ENCODE data around the gene HINT2. TPM values are rescaled to one million over a fixed set of nuclear protein-coding genes. Genes with fewer than 3 reads are reported as not detected.

Gene HINT2
- total RNA-seq, 2 donors from 2014 or later: 69.2 to 80.9 TPM

DNA sequence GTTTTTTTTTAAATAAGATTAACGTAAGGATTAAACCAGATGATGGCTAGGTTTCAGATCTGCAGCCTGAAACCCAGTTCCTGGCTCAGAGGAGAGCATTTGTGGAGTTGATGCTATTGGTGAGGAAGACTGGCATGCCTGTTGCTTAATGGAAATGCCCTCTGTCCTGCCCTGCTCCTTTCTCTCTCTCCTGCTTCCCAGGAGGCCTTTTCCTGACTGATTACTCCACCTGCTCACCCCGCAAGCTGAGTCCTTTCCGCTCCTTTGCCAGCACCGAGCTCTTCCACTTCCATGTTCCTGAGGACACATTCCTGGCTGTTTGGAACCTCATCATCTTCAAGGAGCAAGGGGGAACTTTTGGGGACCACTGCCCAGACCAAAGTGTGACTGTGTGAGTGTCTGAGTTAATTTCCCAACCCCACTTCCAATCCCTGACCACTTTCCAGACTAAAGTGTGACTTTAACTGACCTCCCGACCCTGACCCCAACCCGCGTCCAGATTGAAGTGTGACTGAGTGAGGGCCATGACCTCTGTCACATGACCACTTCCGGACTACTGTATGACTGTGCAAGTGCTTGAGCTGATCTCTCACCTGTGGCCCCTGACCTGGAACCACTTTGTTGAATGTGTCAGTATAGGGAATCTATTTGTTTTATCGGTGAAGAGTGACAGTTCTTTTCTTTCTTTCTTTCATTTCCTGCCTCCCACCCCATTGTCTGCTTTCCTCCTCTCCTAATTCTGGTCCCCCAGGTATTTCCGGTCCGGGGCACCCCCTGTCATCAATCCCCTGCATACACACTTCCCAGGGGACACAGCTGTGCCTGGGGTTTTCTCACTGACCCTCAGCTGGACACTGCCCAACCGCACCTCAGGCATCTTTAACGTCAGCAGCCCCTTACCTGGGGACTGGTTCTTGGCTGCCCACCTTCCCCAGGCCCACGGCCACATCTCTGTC, 19.7 kb upstream of the HINT2 start:
- Mint-ChIP-seq H3K4me1 (ENCODE audit: low read depth) (peaks cover 24% of the 10 kb centered on the region), H3K9me3 (no peaks in the 10 kb centered on the region), H3K27ac (no peak overlapping the region), H3K27me3 (ENCODE audit: low read depth) (no peaks in the 10 kb centered on the region), H3K36me3 (ENCODE audit: insufficient read depth in 2 of 2) (no peaks in the 10 kb centered on the region), H3K4me3 (no peak overlapping the region)
- ATAC-seq (replicated peaks in 1 of 2) (no peak), DNase-seq (no peak)

GRCh38 chr9:35832814-35833213, 18.0 kb upstream of the HINT2 start:
- Mint-ChIP-seq H3K36me3 (ENCODE audit: insufficient read depth in 2 of 2) (no peaks in the 10 kb centered on the region), H3K9me3 (no peaks in the 10 kb centered on the region), H3K27ac (no peak overlapping the region), H3K4me1 (ENCODE audit: low read depth) (peaks cover 35% of the 10 kb centered on the region), H3K4me3 (no peak overlapping the region), H3K27me3 (ENCODE audit: low read depth) (peaks cover under 1% of the 10 kb centered on the region)
- ATAC-seq (replicated peaks in 1 of 2) (no peak), DNase-seq (no peak)

DNA sequence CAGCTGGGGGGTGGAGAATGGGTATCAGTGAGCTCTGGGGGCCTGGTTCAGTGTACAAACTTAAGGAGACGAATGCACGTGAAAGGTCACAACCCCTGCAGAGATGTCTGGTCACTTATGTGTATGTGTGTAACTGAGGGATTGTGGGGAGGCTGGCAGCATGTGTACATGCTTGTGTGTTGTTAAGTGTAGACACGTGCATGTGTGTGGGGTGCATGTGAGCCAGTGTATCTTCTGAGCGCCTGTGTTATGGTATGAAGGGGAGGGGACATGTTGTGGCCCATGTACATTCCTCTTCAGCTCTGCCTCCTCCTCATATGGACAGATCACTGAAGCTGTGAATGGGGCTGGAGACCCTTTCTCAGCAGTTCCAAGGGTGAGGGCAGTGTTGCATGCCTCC, 16.2 kb upstream of the HINT2 start:
- H3K27ac Mint-ChIP-seq: no peak overlapping the region
- no peak overlapping the region for H3K4me3 Mint-ChIP-seq
- no peaks in the 10 kb centered on the region for H3K36me3 Mint-ChIP-seq (ENCODE audit: insufficient read depth in 2 of 2)
- DNase-seq (no peak), ATAC-seq (replicated peaks in 1 of 2) (no peak)
- H3K4me1 Mint-ChIP-seq (ENCODE audit: low read depth): peaks cover 40% of the 10 kb centered on the region
- H3K27me3 Mint-ChIP-seq (ENCODE audit: low read depth): peaks cover 10% of the 10 kb centered on the region
- no peaks in the 10 kb centered on the region for H3K9me3 Mint-ChIP-seq

DNA sequence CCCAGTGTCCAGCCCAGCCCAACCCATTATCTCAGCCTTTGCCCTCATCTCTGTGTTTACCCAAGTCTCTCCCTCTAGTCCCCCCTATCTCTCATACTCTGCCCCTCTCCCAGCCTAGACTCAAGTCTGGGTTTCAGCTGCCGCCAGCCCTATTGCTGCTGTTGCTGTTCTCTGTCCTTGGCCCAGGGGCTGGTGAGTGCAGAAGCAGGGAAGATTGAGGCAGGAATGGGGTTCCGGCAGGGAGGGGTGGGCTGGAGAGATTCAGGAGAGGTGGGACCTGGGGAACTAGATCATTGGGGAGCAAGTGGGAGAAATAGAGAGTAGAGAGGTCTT, 14.9 kb upstream of the HINT2 start:
- Mint-ChIP-seq H3K9me3 (no peaks in the 10 kb centered on the region), H3K27me3 (ENCODE audit: low read depth) (peaks cover 10% of the 10 kb centered on the region), H3K36me3 (ENCODE audit: insufficient read depth in 2 of 2) (no peaks in the 10 kb centered on the region), H3K4me3 (peak overlapping the region; percentile 74 to 89), H3K27ac (no peak overlapping the region), H3K4me1 (ENCODE audit: low read depth) (peaks cover 47% of the 10 kb centered on the region)
- DNase-seq: no peak
- no peak for ATAC-seq (replicated peaks in 1 of 2)

GRCh38 chr9:35829084-35829763, 14.4 kb upstream of the HINT2 start, which contains the start of gene TMEM8B:
Gene TMEM8B, plus strand, starts transcription at chr9:35829228. Its CDS starts 220 bp downstream, at chr9:35829448.
- H3K4me1 Mint-ChIP-seq (ENCODE audit: low read depth): peaks cover 43% of the 10 kb centered on the region
- no peaks in the 10 kb centered on the region for H3K9me3 Mint-ChIP-seq
- peak within 1 kb of the TSS; percentile 45 for H3K27ac Mint-ChIP-seq
- DNase-seq: peak; percentile 93 to 94
- H3K27me3 Mint-ChIP-seq (ENCODE audit: low read depth): peaks cover 10% of the 10 kb centered on the region
- peak; percentile 93 for ATAC-seq (replicated peaks in 1 of 2)
- H3K36me3 Mint-ChIP-seq (ENCODE audit: insufficient read depth in 2 of 2): no peaks in the 10 kb centered on the region
- peak within 1 kb of the TSS; percentile 92 to 99 for H3K4me3 Mint-ChIP-seq

GRCh38 chr9:35828716-35829083, 13.9 kb upstream of the HINT2 start, which contains the start of gene FAM221B:
Gene FAM221B, minus strand, starts transcription at chr9:35828732. Its CDS starts 2,571 bp downstream, at chr9:35826161.
- ATAC-seq (replicated peaks in 1 of 2): peak in 1 of 2 donors; percentile 17
- no peaks in the 10 kb centered on the region for H3K36me3 Mint-ChIP-seq (ENCODE audit: insufficient read depth in 2 of 2)
- no peaks in the 10 kb centered on the region for H3K9me3 Mint-ChIP-seq

GRCh38 chr9:35827486-35827885, 12.6 kb upstream of the HINT2 start:
- DNase-seq: no peak
- peaks cover 43% of the 10 kb centered on the region for H3K4me1 Mint-ChIP-seq (ENCODE audit: low read depth)
- H3K27ac Mint-ChIP-seq: no peak overlapping the region
- peaks cover 10% of the 10 kb centered on the region for H3K27me3 Mint-ChIP-seq (ENCODE audit: low read depth)
- H3K9me3 Mint-ChIP-seq: no peaks in the 10 kb centered on the region
- ATAC-seq (replicated peaks in 1 of 2): no peak
- H3K36me3 Mint-ChIP-seq (ENCODE audit: insufficient read depth in 2 of 2): no peaks in the 10 kb centered on the region
- peak overlapping the region; percentile 1 to 99 for H3K4me3 Mint-ChIP-seq

More at GRCh38 chr9:35828716-35829083, 13.9 kb upstream of the HINT2 start, which contains the start of gene FAM221B:
- Mint-ChIP-seq H3K27ac (peak within 1 kb of the TSS; percentile 45), H3K4me1 (ENCODE audit: low read depth) (peaks cover 43% of the 10 kb centered on the region), H3K27me3 (ENCODE audit: low read depth) (peaks cover 10% of the 10 kb centered on the region), H3K4me3 (peak within 1 kb of the TSS; percentile 92 to 99)
- DNase-seq: peak in 1 of 2 donors; percentile 42

DNA sequence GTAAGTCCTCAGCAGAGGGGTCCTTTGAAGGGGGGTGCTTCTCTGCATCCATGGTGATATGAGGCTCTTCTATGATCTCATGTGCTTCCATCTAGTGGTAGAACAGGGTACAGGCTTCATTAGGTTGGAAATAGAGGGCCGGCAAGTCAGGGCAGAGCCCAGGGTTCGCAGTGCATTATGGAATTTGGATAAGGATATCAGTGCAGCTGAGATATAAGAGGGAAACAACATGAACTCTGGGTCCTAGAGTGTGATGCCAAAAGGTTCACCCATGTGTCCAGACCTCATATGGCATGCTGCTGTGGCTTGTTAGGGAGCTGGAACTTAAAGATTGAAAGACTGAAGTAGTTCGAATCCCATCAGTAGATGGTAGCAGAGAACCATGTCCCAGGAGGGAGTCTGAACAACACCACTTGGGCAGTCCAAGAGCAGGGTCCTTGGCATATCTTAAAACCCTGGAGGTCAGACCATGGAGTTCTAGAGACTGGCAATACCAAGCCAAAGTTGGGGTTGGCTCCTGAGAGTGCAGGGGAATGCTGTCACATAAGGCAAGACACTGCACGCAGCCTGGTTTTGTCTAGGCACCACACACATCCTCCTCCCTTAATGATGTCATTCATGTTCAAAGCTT, 11.3 kb upstream of the HINT2 start:
- no peaks in the 10 kb centered on the region for H3K9me3 Mint-ChIP-seq
- H3K36me3 Mint-ChIP-seq (ENCODE audit: insufficient read depth in 2 of 2): no peaks in the 10 kb centered on the region
- peak; percentile 35 to 41 for ATAC-seq (replicated peaks in 1 of 2)
- peaks cover 10% of the 10 kb centered on the region for H3K27me3 Mint-ChIP-seq (ENCODE audit: low read depth)
- H3K4me3 Mint-ChIP-seq: peak overlapping the region in 1 of 2 donors; percentile 7
- peak; percentile 31 to 38 for DNase-seq
- H3K27ac Mint-ChIP-seq: no peak overlapping the region
- peaks cover 41% of the 10 kb centered on the region for H3K4me1 Mint-ChIP-seq (ENCODE audit: low read depth)

GRCh38 chr9:35822926-35823325, 8.1 kb upstream of the HINT2 start:
- Mint-ChIP-seq H3K9me3 (no peaks in the 10 kb centered on the region), H3K4me1 (ENCODE audit: low read depth) (peaks cover 13% of the 10 kb centered on the region), H3K27me3 (ENCODE audit: low read depth) (peaks cover 10% of the 10 kb centered on the region), H3K4me3 (no peak overlapping the region), H3K27ac (no peak overlapping the region), H3K36me3 (ENCODE audit: insufficient read depth in 2 of 2) (no peaks in the 10 kb centered on the region)
- ATAC-seq (replicated peaks in 1 of 2): no peak
- no peak for DNase-seq

DNA sequence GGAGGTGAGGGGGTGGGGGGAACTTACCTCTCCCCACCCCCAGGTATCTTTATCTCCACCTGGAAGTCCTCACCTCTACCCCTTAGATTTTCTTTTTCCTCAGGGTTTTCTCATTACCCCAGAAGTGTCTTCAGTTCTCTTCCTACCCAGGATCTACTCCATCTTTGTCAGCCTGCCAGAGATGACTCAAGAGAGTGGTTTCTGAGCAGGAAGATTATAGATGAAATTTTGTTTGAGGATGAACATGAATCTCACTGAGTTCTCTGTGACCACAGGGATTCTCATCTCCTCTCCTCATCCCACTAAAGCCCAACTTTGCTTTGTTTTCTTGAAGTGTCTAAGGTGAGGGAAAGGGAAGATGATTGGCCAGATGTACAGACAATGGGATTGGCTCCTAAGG, 5.2 kb upstream of the HINT2 start:
- DNase-seq (no peak), ATAC-seq (replicated peaks in 1 of 2) (no peak)
- Mint-ChIP-seq H3K27me3 (ENCODE audit: low read depth) (no peaks in the 10 kb centered on the region), H3K36me3 (ENCODE audit: insufficient read depth in 2 of 2) (peaks cover 0 to 3% of the 10 kb centered on the region in 2 donors), H3K9me3 (no peaks in the 10 kb centered on the region), H3K4me1 (ENCODE audit: low read depth) (peaks cover 11% of the 10 kb centered on the region), H3K4me3 (no peak overlapping the region), H3K27ac (no peak overlapping the region)

- DNase-seq: no peak
- Mint-ChIP-seq H3K36me3 (ENCODE audit: insufficient read depth in 2 of 2) (peaks cover 0 to 3% of the 10 kb centered on the region in 2 donors), H3K9me3 (no peaks in the 10 kb centered on the region), H3K4me3 (no peak overlapping the region), H3K4me1 (ENCODE audit: low read depth) (peaks cover 21% of the 10 kb centered on the region), H3K27me3 (ENCODE audit: low read depth) (no peaks in the 10 kb centered on the region), H3K27ac (no peak overlapping the region)
- no peak for ATAC-seq (replicated peaks in 1 of 2)
These were observed 3.5 kb upstream of the HINT2 start for GRCh38 chr9:35818341-35818740.

GRCh38 chr9:35816708-35817107, 1.9 kb upstream of the HINT2 start:
- H3K27ac Mint-ChIP-seq: no peak overlapping the region
- peaks cover 35% of the 10 kb centered on the region for H3K4me1 Mint-ChIP-seq (ENCODE audit: low read depth)
- DNase-seq (no peak), ATAC-seq (replicated peaks in 1 of 2) (no peak)
- no peaks in the 10 kb centered on the region for H3K27me3 Mint-ChIP-seq (ENCODE audit: low read depth)
- H3K4me3 Mint-ChIP-seq: peak overlapping the region; percentile 86 to 89
- H3K9me3 Mint-ChIP-seq: no peaks in the 10 kb centered on the region
- H3K36me3 Mint-ChIP-seq (ENCODE audit: insufficient read depth in 2 of 2): peaks cover 0 to 6% of the 10 kb centered on the region in 2 donors

Measured in activated T-cell treated with anti-CD3 and anti-CD28 coated beads, Interleukin-2, amount 50 U/mL, for 72 hours (primary cell).